HEK293 (cell line): ENCODE data around the gene BATF2.

ENCODE experiments used
- ELK4 ChIP-seq: IDR thresholded peaks from 2 replicates; pipeline ENCODE4 v1.6.1; 2011; ENCODE audit warnings: mild to moderate bottlenecking, low read depth, low read length, borderline replicate concordance
- GLIS2 ChIP-seq: fragments of 450-650 bp; formaldehyde crosslinking; IDR thresholded peaks from 2 replicates; pipeline ENCODE4 v1.5.1; 2016; ENCODE audit warnings: missing biosample characterization, missing genetic modification characterization
- KLF17 ChIP-seq: fragments of 450-650 bp; formaldehyde crosslinking; IDR thresholded peaks from 2 replicates; pipeline ENCODE4 v1.5.1; 2016; ENCODE audit warnings: missing biosample characterization, missing genetic modification characterization
- KLF7 ChIP-seq: fragments of 450-650 bp; formaldehyde crosslinking; IDR thresholded peaks from 2 replicates; pipeline ENCODE4 v1.5.1; 2016; ENCODE audit warnings: missing biosample characterization, missing genetic modification characterization, borderline replicate concordance
- PRDM10 ChIP-seq: fragments of 450-650 bp; formaldehyde crosslinking; IDR thresholded peaks from 2 replicates; pipeline ENCODE4 v1.5.1; 2016; ENCODE audit warnings: missing biosample characterization, missing genetic modification characterization
- PRDM2 ChIP-seq: fragments of 450-650 bp; formaldehyde crosslinking; IDR thresholded peaks from 2 replicates; pipeline ENCODE4 v1.5.1; 2016; ENCODE audit warnings: missing biosample characterization, missing genetic modification characterization, borderline replicate concordance
- REPIN1 ChIP-seq: fragments of 450-650 bp; formaldehyde crosslinking; IDR thresholded peaks from 2 replicates; pipeline ENCODE4 v1.5.1; 2017; ENCODE audit warnings: missing biosample characterization, missing genetic modification characterization, low read depth
- ZBTB17 ChIP-seq: fragments of 450-650 bp; formaldehyde crosslinking; IDR thresholded peaks from 2 replicates; pipeline ENCODE4 v1.5.1; 2016; ENCODE audit warnings: missing biosample characterization, missing genetic modification characterization
- ZBTB6 ChIP-seq: fragments of 450-650 bp; formaldehyde crosslinking; IDR thresholded peaks from 2 replicates; pipeline ENCODE4 v1.5.1; 2017; ENCODE audit warnings: missing biosample characterization, missing genetic modification characterization
- ZNF16 ChIP-seq: fragments of 450-650 bp; formaldehyde crosslinking; IDR thresholded peaks from 2 replicates; pipeline ENCODE4 v1.5.1; 2016; ENCODE audit warnings: low read depth, missing biosample characterization, missing genetic modification characterization
- ZNF18 ChIP-seq: fragments of 450-650 bp; formaldehyde crosslinking; IDR thresholded peaks from 2 replicates; pipeline ENCODE4 v1.5.1; 2016; ENCODE audit warnings: missing biosample characterization, missing genetic modification characterization
- ZNF223 ChIP-seq: fragments of 450-650 bp; formaldehyde crosslinking; IDR thresholded peaks from 2 replicates; pipeline ENCODE4 v1.5.1; 2016; ENCODE audit warnings: missing biosample characterization, missing genetic modification characterization
- ZNF311 ChIP-seq: fragments of 450-650 bp; formaldehyde crosslinking; IDR thresholded peaks from 2 replicates; pipeline ENCODE4 v1.5.1; 2017; ENCODE audit warnings: missing biosample characterization, missing genetic modification characterization, borderline replicate concordance
- ZNF366 ChIP-seq: fragments of 450-650 bp; formaldehyde crosslinking; conservative IDR thresholded peaks from 2 replicates; pipeline ENCODE4 v1.5.1; 2016; ENCODE audit warnings: missing biosample characterization, missing genetic modification characterization
- ZNF488 ChIP-seq: fragments of 450-650 bp; formaldehyde crosslinking; IDR thresholded peaks from 2 replicates; pipeline ENCODE4 v1.5.1; 2016; ENCODE audit warnings: missing biosample characterization, missing genetic modification characterization
- ZNF571 ChIP-seq: fragments of 450-650 bp; formaldehyde crosslinking; IDR thresholded peaks from 2 replicates; pipeline ENCODE4 v1.5.0; 2017; ENCODE audit warnings: missing biosample characterization, missing genetic modification characterization
- ZNF645 ChIP-seq: fragments of 450-650 bp; formaldehyde crosslinking; IDR thresholded peaks from 2 replicates; pipeline ENCODE4; 2016; ENCODE audit warnings: missing biosample characterization, missing genetic modification characterization
- ZNF677 ChIP-seq: fragments of 450-650 bp; IDR thresholded peaks from 2 replicates; pipeline ENCODE4 v1.5.0; 2018; ENCODE audit warnings: missing biosample characterization, mild to moderate bottlenecking, missing genetic modification characterization, moderate library complexity
- ZNF830 ChIP-seq: fragments of 450-650 bp; IDR thresholded peaks from 2 replicates; pipeline ENCODE4 v1.5.0; 2018; ENCODE audit warnings: missing biosample characterization, missing genetic modification characterization, low read depth, mild to moderate bottlenecking, moderate library complexity

Gene BATF2

GRCh38 chr11:65040847-65041622 lies 44.3 kb upstream of the BATF2 start, which contains the start of gene SAC3D1 (continued):
- TF ChIP-seq ZNF18 (tag by site-specific recombination): no peak
- peak; percentile 92 for TF ChIP-seq ZNF223 (tag by site-specific recombination)
- TF ChIP-seq PRDM2 (tag by site-specific recombination): no peak
- TF ChIP-seq ZNF488 (tag by site-specific recombination): no peak
- TF ChIP-seq ZNF830 (tag by site-specific recombination): no peak
- TF ChIP-seq ZBTB17 (tag by site-specific recombination): peak; percentile 81
- no peak for TF ChIP-seq REPIN1 (tag by site-specific recombination)
- TF ChIP-seq ZNF366 (tag by site-specific recombination): no peak
- TF ChIP-seq ELK4: no peak
- TF ChIP-seq ZNF645 (tag by site-specific recombination): no peak
- TF ChIP-seq PRDM10 (tag by site-specific recombination): peak; percentile 83
- TF ChIP-seq KLF7 (tag by site-specific recombination): 0 out of 2 replicates have a peak, but pooled peaks have one; percentile 30
- TF ChIP-seq ZNF16 (tag by site-specific recombination): no peak
- no peak for TF ChIP-seq ZNF311 (tag by site-specific recombination)
- TF ChIP-seq ZNF677 (tag by site-specific recombination): no peak
- no peak for TF ChIP-seq ZNF571 (tag by site-specific recombination)
- no peak; the same call in 1 of the 2 replicates for TF ChIP-seq ZBTB6 (tag by site-specific recombination)
- TF ChIP-seq KLF17: no peak; the same call in 1 of the 2 replicates
- peak; percentile 72 for TF ChIP-seq GLIS2
